ENCODE results near the gene FAM181B.

Gene FAM181B

GRCh38 chr11:82733444-82734119 lies at the start of gene FAM181B:
FAM181B (minus strand) TSS chr11:82733864; CDS start chr11:82733729, 135 bp downstream.
- no peak for DNase-seq

GRCh38 chr11:82782825-82783374 lies 49.2 kb upstream of the FAM181B start:
- no peak for DNase-seq

GRCh38 chr11:82778776-82779175 lies 45.1 kb upstream of the FAM181B start:
- DNase-seq = no peak

- no peak for DNase-seq
These were observed 42.7 kb upstream of the FAM181B start for GRCh38 chr11:82776377-82776776.

GRCh38 chr11:82775736-82776346 lies 42.2 kb upstream of the FAM181B start:
- DNase-seq = no peak

- no peak for DNase-seq
These were observed 41.6 kb upstream of the FAM181B start for GRCh38 chr11:82775218-82775617.

GRCh38 chr11:82771781-82772180 lies 38.1 kb upstream of the FAM181B start:
- DNase-seq = no peak

GRCh38 chr11:82767123-82767522 lies 33.5 kb upstream of the FAM181B start:
- DNase-seq = no peak

GRCh38 chr11:82765466-82766034 lies 31.9 kb upstream of the FAM181B start:
- no peak for DNase-seq

GRCh38 chr11:82763167-82763566 lies 29.5 kb upstream of the FAM181B start:
- DNase-seq = no peak

- no peak for DNase-seq
These were observed 26.0 kb upstream of the FAM181B start for GRCh38 chr11:82759649-82760048.

GRCh38 chr11:82757660-82758357 lies 24.1 kb upstream of the FAM181B start:
- no peak for DNase-seq

- no peak for DNase-seq
These were observed 23.3 kb upstream of the FAM181B start for GRCh38 chr11:82756765-82757639.

- no peak for DNase-seq
These were observed 20.7 kb upstream of the FAM181B start for GRCh38 chr11:82754410-82754809.

- no peak for DNase-seq
These were observed 20.3 kb upstream of the FAM181B start for GRCh38 chr11:82753921-82754320.

- no peak for DNase-seq
These were observed 19.1 kb upstream of the FAM181B start for GRCh38 chr11:82752801-82753200.

- no peak for DNase-seq
These were observed 17.0 kb upstream of the FAM181B start for GRCh38 chr11:82750643-82751139.

GRCh38 chr11:82747471-82747870 lies 13.8 kb upstream of the FAM181B start:
- no peak for DNase-seq

- no peak for DNase-seq
These were observed 4.4 kb upstream of the FAM181B start for GRCh38 chr11:82738091-82738490.

GRCh38 chr11:82734120-82734479 lies 436 bp upstream of the FAM181B start:
- no peak for DNase-seq

- no peak for DNase-seq
These were observed 775 bp downstream of the FAM181B start for GRCh38 chr11:82732734-82733443.

- DNase-seq = no peak
These were observed 1.3 kb downstream of the FAM181B start for GRCh38 chr11:82732348-82732733.
